GM23338 (cell line): Measurements from ENCODE around the gene FOXL2. TPM values are rescaled to one million over a fixed set of nuclear protein-coding genes. Genes with fewer than 3 reads are reported as not detected.

Experiments
- ATAC-seq: fragments of 200-7000 bp; cut with Tn5 transposase; 3 replicates; pipeline ENCODE4 v1.9.1; 2020
- DNase-seq: peaks from one replicate; pipeline ENCODE4 v3.0.0-alpha.2; 2015; ENCODE audit warnings: low spot score
- H2AFZ ChIP-seq: fragments of 200-600 bp; sonication (generic); 2 replicates; pipeline ENCODE4 v1.8.0; 2016; ENCODE audit warnings: antibody characterized with exemption, mild to moderate bottlenecking, moderate library complexity
- H3F3A ChIP-seq: fragments of 200-600 bp; sonication (generic); replicated peaks from 2 replicates; pipeline ENCODE4 v1.8.0; 2017; ENCODE audit warnings: antibody characterized with exemption, mixed run types, low read depth
- H3K27ac ChIP-seq: fragments of 200-600 bp; sonication (generic); 2 replicates; pipeline ENCODE4 v1.6.1; 2016; ENCODE audit warnings: low read depth
- H3K27me3 ChIP-seq: fragments of 200-600 bp; sonication (generic); 2 replicates; pipeline ENCODE4 v1.8.0; 2016; ENCODE audit warnings: mild to moderate bottlenecking, mixed run types, moderate library complexity; ENCODE audit not compliant: insufficient read depth
- H3K36me3 ChIP-seq: fragments of 200-600 bp; sonication (generic); 2 replicates; pipeline ENCODE4 v1.8.0; 2016; ENCODE audit warnings: mild to moderate bottlenecking; ENCODE audit not compliant: insufficient read depth
- H3K4me1 ChIP-seq: fragments of 200-600 bp; sonication (generic); 2 replicates; pipeline ENCODE4 v1.8.0; 2016; ENCODE audit warnings: mild to moderate bottlenecking, moderate library complexity; ENCODE audit not compliant: insufficient read depth
- H3K4me2 ChIP-seq: fragments of 200-600 bp; sonication (generic); 2 replicates; pipeline ENCODE4 v1.7.1; 2017; ENCODE audit warnings: mixed run types
- H3K4me3 ChIP-seq: fragments of 200-600 bp; sonication (generic); 2 replicates; pipeline ENCODE4 v1.6.1; 2016; ENCODE audit warnings: mixed run types
- H3K79me2 ChIP-seq: fragments of 200-600 bp; sonication (generic); replicated peaks from 2 replicates; pipeline ENCODE4 v1.8.0; 2017; ENCODE audit warnings: mild to moderate bottlenecking; ENCODE audit not compliant: insufficient read depth
- H3K9me2 ChIP-seq: fragments of 200-600 bp; sonication (generic); 2 replicates; pipeline ENCODE4 v1.8.0; 2017; ENCODE audit not compliant: insufficient read depth
- H4K20me1 ChIP-seq: fragments of 200-600 bp; sonication (generic); replicated peaks from 2 replicates; pipeline ENCODE4 v1.8.0; 2017; ENCODE audit warnings: mild to moderate bottlenecking; ENCODE audit not compliant: insufficient read depth
- H3K27ac Mint-ChIP-seq: 2 replicates; pipeline ENCODE4 v1.8.0; 2020; ENCODE audit warnings: inconsistent platforms, mild to moderate bottlenecking, moderate library complexity, mixed read lengths
- H3K27me3 Mint-ChIP-seq: 3 replicates; pipeline ENCODE4 v1.8.0; 2022; ENCODE audit warnings: low read depth, mild to moderate bottlenecking, moderate library complexity, mixed read lengths, inconsistent platforms; ENCODE audit not compliant: insufficient read depth, poor library complexity
- H3K36me3 Mint-ChIP-seq: 3 replicates; pipeline ENCODE4 v1.8.0; 2021; ENCODE audit warnings: low read depth, mild to moderate bottlenecking, inconsistent platforms, moderate library complexity, mixed read lengths
- H3K4me1 Mint-ChIP-seq: 3 replicates; pipeline ENCODE4 v1.8.0; 2020; ENCODE audit warnings: mild to moderate bottlenecking, inconsistent platforms, mixed read lengths
- H3K4me3 Mint-ChIP-seq: 3 replicates; pipeline ENCODE4 v1.8.0; 2021; ENCODE audit warnings: moderate library complexity, mild to moderate bottlenecking, inconsistent platforms, mixed read lengths
- H3K9me3 Mint-ChIP-seq: 3 replicates; pipeline ENCODE4 v1.8.0; 2020; ENCODE audit warnings: moderate library complexity, mild to moderate bottlenecking, inconsistent platforms, mixed read lengths
- CREB1 ChIP-seq: fragments of 250-450 bp; sonication (Bioruptor Pico); IDR thresholded peaks from 2 replicates; pipeline ENCODE4 v1.5.0; 2020; ENCODE audit warnings: low read depth, mild to moderate bottlenecking, moderate library complexity
- EZH2 ChIP-seq: fragments of 200-600 bp; sonication (generic); IDR thresholded peaks from one replicate; pipeline ENCODE4 v1.8.0; 2017; ENCODE audit warnings: antibody characterized with exemption, mild to moderate bottlenecking, low read depth; ENCODE audit not compliant: unreplicated experiment
- EZH2phosphoT487 ChIP-seq: fragments of 200-600 bp; sonication (generic); IDR thresholded peaks from one replicate; pipeline ENCODE4 v1.8.1; 2018; ENCODE audit warnings: antibody characterized with exemption; ENCODE audit not compliant: unreplicated experiment
- JUNB ChIP-seq: IDR thresholded peaks from one replicate; pipeline ENCODE4 v1.6.1; 2016; ENCODE audit warnings: antibody characterized with exemption; ENCODE audit not compliant: unreplicated experiment
- NANOG ChIP-seq: IDR thresholded peaks from 2 replicates; pipeline ENCODE4 v1.6.1; 2016; ENCODE audit warnings: antibody characterized with exemption, borderline replicate concordance
- POLR2AphosphoS5 ChIP-seq: IDR thresholded peaks from 2 replicates; pipeline ENCODE4 v1.6.1; 2016; ENCODE audit warnings: antibody characterized with exemption, low read depth
- STAT1 ChIP-seq: IDR thresholded peaks from one replicate; pipeline ENCODE4 v1.6.1; 2016; ENCODE audit warnings: antibody characterized with exemption; ENCODE audit not compliant: unreplicated experiment
- ZNF114 ChIP-seq: fragments of 250-450 bp; sonication (Bioruptor Pico); IDR thresholded peaks from 2 replicates; pipeline ENCODE4 v1.5.0; 2020; ENCODE audit warnings: mild to moderate bottlenecking, moderate library complexity
- ZNF331 ChIP-seq: fragments of 250-450 bp; sonication (Bioruptor Pico); IDR thresholded peaks from 2 replicates; pipeline ENCODE4 v1.5.0; 2020; ENCODE audit warnings: low read depth, mild to moderate bottlenecking, moderate library complexity
- polyA plus RNA-seq: library from polyadenylated mRNA; unstranded; fragments of >200 nt; fragmentation: Nextera tagmentation; extraction: Ambion mirVana; gene quantifications from 2 replicates; pipeline ENCODE4 v1.2.1, GENCODE V29; 2016
- total RNA-seq: library from RNA; depleted of rRNA; stranded (reverse); fragments of >200 nt; shearing (Covaris generic); gene quantifications from 2 replicates; pipeline ENCODE4 v1.2.3, GENCODE V29; 2014
- TF ChIP-seq, protein P1 (sequence below): IDR thresholded peaks from 2 replicates; pipeline ENCODE4 v1.6.1; 2016; ENCODE audit warnings: antibody characterized with exemption
- TF ChIP-seq, protein P2 (sequence below): fragments of 250-450 bp; sonication (Bioruptor Pico); IDR thresholded peaks from 2 replicates; pipeline ENCODE4 v1.5.0; 2020; ENCODE audit warnings: mild to moderate bottlenecking, moderate library complexity
- TF ChIP-seq, protein P3 (sequence below), 2 experiments: fragments of 200-600 bp in 1 of 2; sonication (generic) in 1 of 2; conservative IDR thresholded peaks; 2 replicates each; pipeline versions ENCODE4 v1.5.1 to v1.6.1; 2016 to 2017; ENCODE audit warnings: antibody characterized with exemption in 2 of 2, low read depth in 2 of 2, mild to moderate bottlenecking in 2 of 2, moderate library complexity in 1 of 2
- TF ChIP-seq, protein P4 (sequence below): IDR thresholded peaks from one replicate; pipeline ENCODE4 v1.6.1; 2018; ENCODE audit warnings: antibody characterized with exemption; ENCODE audit not compliant: unreplicated experiment

FOXL2 gene
- total and polyA plus RNA-seq, 2 experiments from 2014 or later: 0.89 to 3.5 TPM

DNA sequence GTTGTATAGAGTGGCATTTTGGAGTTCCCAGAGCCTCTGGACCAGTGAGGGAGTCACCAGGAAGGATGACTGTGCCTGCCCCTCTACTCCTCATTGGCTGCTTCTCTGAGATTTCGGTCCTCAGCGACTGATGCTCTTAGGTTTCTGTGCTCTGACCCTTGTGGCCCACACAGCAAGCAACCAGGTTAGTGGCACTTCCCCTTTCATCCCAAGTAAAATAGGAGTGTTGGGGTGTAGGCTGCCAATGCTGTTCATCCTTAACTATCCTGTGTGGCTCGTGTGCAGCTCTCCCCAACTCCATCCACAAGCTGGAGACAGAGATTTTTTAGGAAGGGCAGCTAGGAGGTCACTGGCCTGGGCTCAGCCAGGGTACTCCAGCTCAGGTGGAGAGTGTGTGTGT, 37.9 kb upstream of the FOXL2 start:
- no peak overlapping the region for H3K4me3 ChIP-seq
- Mint-ChIP-seq H3K4me3 (no peak overlapping the region), H3K27me3 (peaks cover 6% of the 10 kb centered on the region), H3K27ac (no peak overlapping the region), H3K9me3 (no peaks in the 10 kb centered on the region), H3K4me1 (no peaks in the 10 kb centered on the region), H3K36me3 (no peaks in the 10 kb centered on the region)
- DNase-seq (no peak), ATAC-seq (peak; percentile 34; the same call in 2 of the 3 replicates)
- no peaks in the 10 kb centered on the region for H3K9me2 ChIP-seq
- no peaks in the 10 kb centered on the region for H3F3A ChIP-seq
- no peak overlapping the region for H3K27ac ChIP-seq
- 0 out of 2 replicates have a peak overlapping the region, but pooled peaks have one; percentile 43 for H2AFZ ChIP-seq
- H3K27me3 ChIP-seq: no peaks in the 10 kb centered on the region
- H3K4me1 ChIP-seq: no peaks in the 10 kb centered on the region
- H3K4me2 ChIP-seq: no peak overlapping the region
- H3K79me2 ChIP-seq: no peaks in the 10 kb centered on the region
- TF ChIP-seq CREB1 (CRISPR knock-in tag) (no peak), NANOG (no peak), JUNB (no peak), EZH2 (no peak), POLR2AphosphoS5 (no peak), ZNF114 (CRISPR knock-in tag) (no peak), EZH2phosphoT487 (no peak), STAT1 (no peak), ZNF331 (no peak)
- TF ChIP-seq, protein P1, sequence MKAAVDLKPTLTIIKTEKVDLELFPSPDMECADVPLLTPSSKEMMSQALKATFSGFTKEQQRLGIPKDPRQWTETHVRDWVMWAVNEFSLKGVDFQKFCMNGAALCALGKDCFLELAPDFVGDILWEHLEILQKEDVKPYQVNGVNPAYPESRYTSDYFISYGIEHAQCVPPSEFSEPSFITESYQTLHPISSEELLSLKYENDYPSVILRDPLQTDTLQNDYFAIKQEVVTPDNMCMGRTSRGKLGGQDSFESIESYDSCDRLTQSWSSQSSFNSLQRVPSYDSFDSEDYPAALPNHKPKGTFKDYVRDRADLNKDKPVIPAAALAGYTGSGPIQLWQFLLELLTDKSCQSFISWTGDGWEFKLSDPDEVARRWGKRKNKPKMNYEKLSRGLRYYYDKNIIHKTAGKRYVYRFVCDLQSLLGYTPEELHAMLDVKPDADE: no peak
- TF ChIP-seq, protein P2, sequence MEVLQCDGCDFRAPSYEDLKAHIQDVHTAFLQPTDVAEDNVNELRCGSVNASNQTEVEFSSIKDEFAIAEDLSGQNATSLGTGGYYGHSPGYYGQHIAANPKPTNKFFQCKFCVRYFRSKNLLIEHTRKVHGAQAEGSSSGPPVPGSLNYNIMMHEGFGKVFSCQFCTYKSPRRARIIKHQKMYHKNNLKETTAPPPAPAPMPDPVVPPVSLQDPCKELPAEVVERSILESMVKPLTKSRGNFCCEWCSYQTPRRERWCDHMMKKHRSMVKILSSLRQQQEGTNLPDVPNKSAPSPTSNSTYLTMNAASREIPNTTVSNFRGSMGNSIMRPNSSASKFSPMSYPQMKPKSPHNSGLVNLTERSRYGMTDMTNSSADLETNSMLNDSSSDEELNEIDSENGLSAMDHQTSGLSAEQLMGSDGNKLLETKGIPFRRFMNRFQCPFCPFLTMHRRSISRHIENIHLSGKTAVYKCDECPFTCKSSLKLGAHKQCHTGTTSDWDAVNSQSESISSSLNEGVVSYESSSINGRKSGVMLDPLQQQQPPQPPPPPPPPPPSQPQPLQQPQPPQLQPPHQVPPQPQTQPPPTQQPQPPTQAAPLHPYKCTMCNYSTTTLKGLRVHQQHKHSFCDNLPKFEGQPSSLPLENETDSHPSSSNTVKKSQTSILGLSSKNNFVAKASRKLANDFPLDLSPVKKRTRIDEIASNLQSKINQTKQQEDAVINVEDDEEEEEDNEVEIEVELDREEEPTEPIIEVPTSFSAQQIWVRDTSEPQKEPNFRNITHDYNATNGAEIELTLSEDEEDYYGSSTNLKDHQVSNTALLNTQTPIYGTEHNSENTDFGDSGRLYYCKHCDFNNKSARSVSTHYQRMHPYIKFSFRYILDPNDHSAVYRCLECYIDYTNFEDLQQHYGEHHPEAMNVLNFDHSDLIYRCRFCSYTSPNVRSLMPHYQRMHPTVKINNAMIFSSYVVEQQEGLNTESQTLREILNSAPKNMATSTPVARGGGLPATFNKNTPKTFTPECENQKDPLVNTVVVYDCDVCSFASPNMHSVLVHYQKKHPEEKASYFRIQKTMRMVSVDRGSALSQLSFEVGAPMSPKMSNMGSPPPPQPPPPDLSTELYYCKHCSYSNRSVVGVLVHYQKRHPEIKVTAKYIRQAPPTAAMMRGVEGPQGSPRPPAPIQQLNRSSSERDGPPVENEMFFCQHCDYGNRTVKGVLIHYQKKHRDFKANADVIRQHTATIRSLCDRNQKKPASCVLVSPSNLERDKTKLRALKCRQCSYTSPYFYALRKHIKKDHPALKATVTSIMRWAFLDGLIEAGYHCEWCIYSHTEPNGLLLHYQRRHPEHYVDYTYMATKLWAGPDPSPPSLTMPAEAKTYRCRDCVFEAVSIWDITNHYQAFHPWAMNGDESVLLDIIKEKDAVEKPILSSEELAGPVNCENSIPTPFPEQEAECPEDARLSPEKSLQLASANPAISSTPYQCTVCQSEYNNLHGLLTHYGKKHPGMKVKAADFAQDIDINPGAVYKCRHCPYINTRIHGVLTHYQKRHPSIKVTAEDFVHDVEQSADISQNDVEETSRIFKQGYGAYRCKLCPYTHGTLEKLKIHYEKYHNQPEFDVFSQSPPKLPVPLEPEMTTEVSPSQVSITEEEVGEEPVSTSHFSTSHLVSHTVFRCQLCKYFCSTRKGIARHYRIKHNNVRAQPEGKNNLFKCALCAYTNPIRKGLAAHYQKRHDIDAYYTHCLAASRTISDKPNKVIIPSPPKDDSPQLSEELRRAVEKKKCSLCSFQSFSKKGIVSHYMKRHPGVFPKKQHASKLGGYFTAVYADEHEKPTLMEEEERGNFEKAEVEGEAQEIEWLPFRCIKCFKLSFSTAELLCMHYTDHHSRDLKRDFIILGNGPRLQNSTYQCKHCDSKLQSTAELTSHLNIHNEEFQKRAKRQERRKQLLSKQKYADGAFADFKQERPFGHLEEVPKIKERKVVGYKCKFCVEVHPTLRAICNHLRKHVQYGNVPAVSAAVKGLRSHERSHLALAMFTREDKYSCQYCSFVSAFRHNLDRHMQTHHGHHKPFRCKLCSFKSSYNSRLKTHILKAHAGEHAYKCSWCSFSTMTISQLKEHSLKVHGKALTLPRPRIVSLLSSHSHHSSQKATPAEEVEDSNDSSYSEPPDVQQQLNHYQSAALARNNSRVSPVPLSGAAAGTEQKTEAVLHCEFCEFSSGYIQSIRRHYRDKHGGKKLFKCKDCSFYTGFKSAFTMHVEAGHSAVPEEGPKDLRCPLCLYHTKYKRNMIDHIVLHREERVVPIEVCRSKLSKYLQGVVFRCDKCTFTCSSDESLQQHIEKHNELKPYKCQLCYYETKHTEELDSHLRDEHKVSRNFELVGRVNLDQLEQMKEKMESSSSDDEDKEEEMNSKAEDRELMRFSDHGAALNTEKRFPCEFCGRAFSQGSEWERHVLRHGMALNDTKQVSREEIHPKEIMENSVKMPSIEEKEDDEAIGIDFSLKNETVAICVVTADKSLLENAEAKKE: no peak
- TF ChIP-seq, protein P3, sequence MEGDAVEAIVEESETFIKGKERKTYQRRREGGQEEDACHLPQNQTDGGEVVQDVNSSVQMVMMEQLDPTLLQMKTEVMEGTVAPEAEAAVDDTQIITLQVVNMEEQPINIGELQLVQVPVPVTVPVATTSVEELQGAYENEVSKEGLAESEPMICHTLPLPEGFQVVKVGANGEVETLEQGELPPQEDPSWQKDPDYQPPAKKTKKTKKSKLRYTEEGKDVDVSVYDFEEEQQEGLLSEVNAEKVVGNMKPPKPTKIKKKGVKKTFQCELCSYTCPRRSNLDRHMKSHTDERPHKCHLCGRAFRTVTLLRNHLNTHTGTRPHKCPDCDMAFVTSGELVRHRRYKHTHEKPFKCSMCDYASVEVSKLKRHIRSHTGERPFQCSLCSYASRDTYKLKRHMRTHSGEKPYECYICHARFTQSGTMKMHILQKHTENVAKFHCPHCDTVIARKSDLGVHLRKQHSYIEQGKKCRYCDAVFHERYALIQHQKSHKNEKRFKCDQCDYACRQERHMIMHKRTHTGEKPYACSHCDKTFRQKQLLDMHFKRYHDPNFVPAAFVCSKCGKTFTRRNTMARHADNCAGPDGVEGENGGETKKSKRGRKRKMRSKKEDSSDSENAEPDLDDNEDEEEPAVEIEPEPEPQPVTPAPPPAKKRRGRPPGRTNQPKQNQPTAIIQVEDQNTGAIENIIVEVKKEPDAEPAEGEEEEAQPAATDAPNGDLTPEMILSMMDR (conservative IDR thresholded peaks at IDR 0.05; ENCODE audit: low read depth in 2 of 2): no peak
- TF ChIP-seq, protein P4, sequence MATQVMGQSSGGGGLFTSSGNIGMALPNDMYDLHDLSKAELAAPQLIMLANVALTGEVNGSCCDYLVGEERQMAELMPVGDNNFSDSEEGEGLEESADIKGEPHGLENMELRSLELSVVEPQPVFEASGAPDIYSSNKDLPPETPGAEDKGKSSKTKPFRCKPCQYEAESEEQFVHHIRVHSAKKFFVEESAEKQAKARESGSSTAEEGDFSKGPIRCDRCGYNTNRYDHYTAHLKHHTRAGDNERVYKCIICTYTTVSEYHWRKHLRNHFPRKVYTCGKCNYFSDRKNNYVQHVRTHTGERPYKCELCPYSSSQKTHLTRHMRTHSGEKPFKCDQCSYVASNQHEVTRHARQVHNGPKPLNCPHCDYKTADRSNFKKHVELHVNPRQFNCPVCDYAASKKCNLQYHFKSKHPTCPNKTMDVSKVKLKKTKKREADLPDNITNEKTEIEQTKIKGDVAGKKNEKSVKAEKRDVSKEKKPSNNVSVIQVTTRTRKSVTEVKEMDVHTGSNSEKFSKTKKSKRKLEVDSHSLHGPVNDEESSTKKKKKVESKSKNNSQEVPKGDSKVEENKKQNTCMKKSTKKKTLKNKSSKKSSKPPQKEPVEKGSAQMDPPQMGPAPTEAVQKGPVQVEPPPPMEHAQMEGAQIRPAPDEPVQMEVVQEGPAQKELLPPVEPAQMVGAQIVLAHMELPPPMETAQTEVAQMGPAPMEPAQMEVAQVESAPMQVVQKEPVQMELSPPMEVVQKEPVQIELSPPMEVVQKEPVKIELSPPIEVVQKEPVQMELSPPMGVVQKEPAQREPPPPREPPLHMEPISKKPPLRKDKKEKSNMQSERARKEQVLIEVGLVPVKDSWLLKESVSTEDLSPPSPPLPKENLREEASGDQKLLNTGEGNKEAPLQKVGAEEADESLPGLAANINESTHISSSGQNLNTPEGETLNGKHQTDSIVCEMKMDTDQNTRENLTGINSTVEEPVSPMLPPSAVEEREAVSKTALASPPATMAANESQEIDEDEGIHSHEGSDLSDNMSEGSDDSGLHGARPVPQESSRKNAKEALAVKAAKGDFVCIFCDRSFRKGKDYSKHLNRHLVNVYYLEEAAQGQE: no peak
- no peaks in the 10 kb centered on the region for H3K36me3 ChIP-seq
- no peaks in the 10 kb centered on the region for H4K20me1 ChIP-seq
